Tibial artery (tissue), 4 donors: ENCODE results near the gene NHSL2.

ENCODE experiments used
- DNase-seq, 2 donors: peaks; one replicate each; pipeline ENCODE4 v3.0.0-alpha.2; 2019
- H3K27ac ChIP-seq, 2 donors: fragments of 200-600 bp; sonication (generic) in 1 of 2; 1 replicate in 1 of 2; 2 replicates in 1 of 2; pipeline ENCODE4 v1.5.1; 2018 to 2019; ENCODE audit warnings: mild to moderate bottlenecking in 1 of 2
- H3K27me3 ChIP-seq, 2 donors: fragments of 200-600 bp; sonication (generic) in 1 of 2; one replicate each; pipeline versions ENCODE4 v1.5.1 to v1.6.0; 2016 to 2019
- H3K36me3 ChIP-seq, 3 donors: fragments of 200-600 bp; sonication (generic) in 2 of 3; one replicate each; pipeline ENCODE4 v1.5.1; 2016 to 2019; ENCODE audit warnings: mild to moderate bottlenecking in 2 of 3
- H3K4me1 ChIP-seq, 4 donors: fragments of 200-600 bp; sonication (generic) in 2 of 4; 1 replicate in 3 of 4; 2 replicates in 1 of 4; pipeline ENCODE4 v1.5.1; 2016 to 2019
- H3K4me3 ChIP-seq, 2 donors: fragments of 200-600 bp; sonication (generic) in 1 of 2; 1 replicate in 1 of 2; 2 replicates in 1 of 2; pipeline ENCODE4 v1.5.1; 2018 to 2019; ENCODE audit warnings: mild to moderate bottlenecking in 2 of 2
- H3K9me3 ChIP-seq, 3 donors: fragments of 200-600 bp; sonication (generic) in 1 of 3; one replicate each; pipeline ENCODE4 v1.5.1; 2016 to 2019
- intact Hi-C: fragments of 100-400 bp; cut with DNase I; formaldehyde crosslinking; loops from one replicate; pipeline ENCODE4 v1.15.0; 2023; ENCODE audit warnings: low total_unique reads
- TF ChIP-seq, protein P1 (sequence below), 2 experiments: fragments of 200-600 bp in 1 of 2; fragments of 450-650 bp in 1 of 2; IDR thresholded peaks; one replicate each; pipeline ENCODE4 v1.5.1; 2017 to 2019; ENCODE audit warnings: antibody characterized with exemption in 2 of 2, mild to moderate bottlenecking in 1 of 2, moderate library complexity in 1 of 2

The NHSL2 gene

DNA sequence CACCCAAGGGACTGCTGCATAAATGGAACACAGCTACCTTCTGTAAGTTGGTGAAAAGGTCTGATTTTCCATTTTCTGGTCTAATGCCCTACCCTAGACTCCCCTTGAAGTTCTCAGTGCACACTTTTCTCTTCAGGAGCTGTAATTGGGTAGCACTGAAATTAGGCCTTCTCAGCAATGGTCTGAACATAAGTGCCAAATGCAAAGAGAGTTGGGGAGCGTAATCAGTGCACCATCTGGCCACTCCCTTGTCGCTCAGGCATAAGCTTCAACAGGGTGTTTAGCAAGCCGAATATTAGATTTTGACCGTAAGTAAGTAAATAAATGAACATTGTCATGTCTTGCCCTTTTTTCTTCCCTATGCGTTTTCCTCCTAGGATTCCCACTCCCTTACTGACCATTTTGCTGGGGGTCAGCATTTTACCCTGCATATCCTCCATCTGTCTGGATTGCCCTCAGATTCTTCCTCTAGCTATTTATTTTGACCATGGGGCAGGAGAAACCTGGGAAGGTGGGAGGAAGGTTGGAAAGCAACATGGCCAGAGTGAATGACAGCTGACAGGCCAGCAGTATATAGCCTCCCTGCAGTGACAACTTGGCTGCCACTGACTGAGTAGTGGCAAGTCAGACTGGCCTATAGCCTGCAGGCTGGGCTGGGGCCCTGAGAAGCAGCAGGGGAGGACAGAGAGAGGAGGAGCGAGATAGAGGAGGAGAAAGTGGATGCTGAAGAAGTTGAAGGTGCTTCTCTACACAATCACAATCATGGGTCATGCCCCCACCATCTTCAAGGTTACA, 2.7 kb downstream of the NHSL2 start:
- DNase-seq, result no peak
- no peak overlapping the region for H3K4me3 ChIP-seq
- intact Hi-C loops, result no loop called here
- TF ChIP-seq, protein P1, sequence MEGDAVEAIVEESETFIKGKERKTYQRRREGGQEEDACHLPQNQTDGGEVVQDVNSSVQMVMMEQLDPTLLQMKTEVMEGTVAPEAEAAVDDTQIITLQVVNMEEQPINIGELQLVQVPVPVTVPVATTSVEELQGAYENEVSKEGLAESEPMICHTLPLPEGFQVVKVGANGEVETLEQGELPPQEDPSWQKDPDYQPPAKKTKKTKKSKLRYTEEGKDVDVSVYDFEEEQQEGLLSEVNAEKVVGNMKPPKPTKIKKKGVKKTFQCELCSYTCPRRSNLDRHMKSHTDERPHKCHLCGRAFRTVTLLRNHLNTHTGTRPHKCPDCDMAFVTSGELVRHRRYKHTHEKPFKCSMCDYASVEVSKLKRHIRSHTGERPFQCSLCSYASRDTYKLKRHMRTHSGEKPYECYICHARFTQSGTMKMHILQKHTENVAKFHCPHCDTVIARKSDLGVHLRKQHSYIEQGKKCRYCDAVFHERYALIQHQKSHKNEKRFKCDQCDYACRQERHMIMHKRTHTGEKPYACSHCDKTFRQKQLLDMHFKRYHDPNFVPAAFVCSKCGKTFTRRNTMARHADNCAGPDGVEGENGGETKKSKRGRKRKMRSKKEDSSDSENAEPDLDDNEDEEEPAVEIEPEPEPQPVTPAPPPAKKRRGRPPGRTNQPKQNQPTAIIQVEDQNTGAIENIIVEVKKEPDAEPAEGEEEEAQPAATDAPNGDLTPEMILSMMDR (IDR thresholded peaks at IDR 0.05), result no peak
- no peaks in the 10 kb centered on the region for H3K9me3 ChIP-seq
- peaks cover 0 to 5% (median 0%) of the 10 kb centered on the region in 4 donors for H3K4me1 ChIP-seq
- no peak overlapping the region for H3K27ac ChIP-seq
- H3K27me3 ChIP-seq, result peaks cover 0 to 12% of the 10 kb centered on the region in 2 donors
- no peaks in the 10 kb centered on the region for H3K36me3 ChIP-seq

- H3K27ac ChIP-seq, result no peak overlapping the region
- no peak for DNase-seq
- H3K27me3 ChIP-seq, result no peaks in the 10 kb centered on the region
- no peaks in the 10 kb centered on the region for H3K36me3 ChIP-seq
- H3K4me3 ChIP-seq, result no peak overlapping the region
- TF ChIP-seq, protein P1 (IDR thresholded peaks at IDR 0.05), result no peak
- no peaks in the 10 kb centered on the region for H3K9me3 ChIP-seq
- no peaks in the 10 kb centered on the region for H3K4me1 ChIP-seq
- intact Hi-C loops, result no loop called here
Observed at GRCh38 chrX:71917621-71918343, 7.1 kb downstream of the NHSL2 start.

GRCh38 chrX:71919431-71919830, 8.8 kb downstream of the NHSL2 start:
- intact Hi-C loops, result no loop called here

GRCh38 chrX:71919886-71920285, 9.2 kb downstream of the NHSL2 start:
- no peaks in the 10 kb centered on the region for H3K36me3 ChIP-seq
- no peak for DNase-seq
- no peaks in the 10 kb centered on the region for H3K9me3 ChIP-seq
- H3K4me3 ChIP-seq, result no peak overlapping the region
- TF ChIP-seq, protein P1 (IDR thresholded peaks at IDR 0.05), result no peak
- H3K4me1 ChIP-seq, result no peaks in the 10 kb centered on the region
- H3K27ac ChIP-seq, result no peak overlapping the region
- intact Hi-C loops, result no loop called here
- H3K27me3 ChIP-seq, result no peaks in the 10 kb centered on the region

More at GRCh38 chrX:71919431-71919830, 8.8 kb downstream of the NHSL2 start:
- H3K4me3 ChIP-seq, result no peak overlapping the region
- DNase-seq, result no peak
- no peaks in the 10 kb centered on the region for H3K27me3 ChIP-seq
- no peaks in the 10 kb centered on the region for H3K4me1 ChIP-seq
- TF ChIP-seq, protein P1 (IDR thresholded peaks at IDR 0.05), result no peak
- H3K27ac ChIP-seq, result no peak overlapping the region
- no peaks in the 10 kb centered on the region for H3K36me3 ChIP-seq
- no peaks in the 10 kb centered on the region for H3K9me3 ChIP-seq

- no peak for DNase-seq
- TF ChIP-seq, protein P1 (IDR thresholded peaks at IDR 0.05), result no peak
- intact Hi-C loops, result no loop called here
Observed at GRCh38 chrX:71922686-71923085, 12.0 kb downstream of the NHSL2 start.

More at GRCh38 chrX:71922686-71923085, 12.0 kb downstream of the NHSL2 start:
- Histone ChIP-seq H3K9me3 (no peaks in the 10 kb centered on the region), H3K4me3 (no peak overlapping the region), H3K27me3 (no peaks in the 10 kb centered on the region), H3K36me3 (no peaks in the 10 kb centered on the region), H3K27ac (no peak overlapping the region), H3K4me1 (no peaks in the 10 kb centered on the region)
